GM18873 (cell line): Measurements from ENCODE around the gene FRRS1.
"Not testable (repeated sequence)": the region's sequence is repeated elsewhere in the genome, so short reads cannot be mapped to it uniquely, and the experiment has no call there.

Experiments used
- ATAC-seq: cut with Tn5 transposase; IDR thresholded peaks from one replicate; pipeline ENCODE4 v1.9.1; 2021; ENCODE audit warnings: mild to moderate bottlenecking, moderate library complexity, moderate number of reproducible peaks; ENCODE audit not compliant: unreplicated experiment, low FRiP score

The FRRS1 gene

DNA sequence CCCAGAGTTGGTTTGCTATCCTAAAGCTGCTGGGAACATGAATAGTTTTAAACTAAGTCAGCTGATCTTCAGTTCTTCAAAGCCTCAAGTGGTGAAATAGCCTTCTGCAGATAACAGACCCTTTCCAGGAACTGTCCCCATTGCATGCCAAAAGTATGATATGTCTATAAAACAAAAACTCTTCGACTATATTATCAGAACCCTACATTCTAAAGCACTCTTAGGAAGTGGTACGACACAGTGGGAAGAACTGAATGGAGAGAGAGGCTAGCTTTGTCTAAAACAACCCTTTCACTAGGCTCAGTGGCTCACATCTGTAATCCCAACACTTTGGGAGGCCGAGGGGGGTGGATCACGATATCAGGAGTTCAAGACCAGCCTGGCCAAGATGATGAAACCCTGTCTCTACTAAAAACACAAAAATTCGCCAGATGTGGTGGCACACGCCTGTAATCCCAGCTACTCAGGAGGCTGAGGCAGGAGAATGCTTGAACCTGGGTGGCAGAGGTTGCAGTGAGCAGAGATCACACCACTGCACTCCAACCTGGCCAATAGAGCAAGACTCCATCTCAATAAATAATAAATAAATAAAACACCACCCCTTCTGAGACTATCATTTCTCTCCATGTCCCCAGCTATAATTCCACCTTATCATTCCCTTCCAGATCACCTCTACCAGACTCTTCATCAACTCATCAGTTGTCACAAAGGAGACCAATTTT is 2.2 kb upstream of the FRRS1 start:
- no peak for ATAC-seq

DNA sequence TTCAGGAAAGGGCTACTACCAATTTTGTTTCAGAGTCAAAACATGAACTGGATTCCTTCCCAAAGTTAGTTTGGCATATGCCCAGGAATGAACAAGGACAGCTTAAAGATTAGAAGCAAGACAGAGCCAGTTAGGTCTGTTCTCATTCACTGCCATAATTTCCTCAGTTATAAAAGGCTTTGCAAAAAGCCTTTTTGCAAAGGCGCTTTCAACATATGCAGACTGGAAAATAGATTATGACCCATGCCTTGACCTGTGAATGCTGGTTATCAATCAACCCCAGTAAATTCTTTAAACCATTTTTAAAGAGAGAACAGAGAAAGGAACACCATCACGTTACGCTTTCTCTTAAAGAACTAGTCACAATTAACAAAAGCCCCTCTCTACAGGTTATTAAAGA is 1.7 kb upstream of the FRRS1 start:
- no peak for ATAC-seq

DNA sequence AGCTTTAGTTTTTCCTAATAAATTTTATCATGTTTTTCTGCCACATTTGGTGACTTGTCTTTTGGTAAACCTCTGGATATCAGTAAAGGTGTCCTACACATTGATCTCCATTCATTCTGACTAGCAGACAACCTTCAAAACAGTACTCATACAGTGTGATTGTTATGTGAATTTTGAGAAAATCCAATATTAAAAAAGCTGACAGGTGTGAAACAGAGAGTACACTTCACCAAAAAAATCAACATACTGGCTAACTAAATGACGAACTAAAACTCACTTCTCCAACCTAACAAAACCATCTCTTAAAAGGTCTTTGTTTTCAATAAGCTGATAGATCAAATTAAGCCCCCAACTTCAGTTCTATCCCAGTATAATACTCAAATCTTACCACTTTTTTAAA is 1.5 kb downstream of the FRRS1 start:
- ATAC-seq = no peak

DNA sequence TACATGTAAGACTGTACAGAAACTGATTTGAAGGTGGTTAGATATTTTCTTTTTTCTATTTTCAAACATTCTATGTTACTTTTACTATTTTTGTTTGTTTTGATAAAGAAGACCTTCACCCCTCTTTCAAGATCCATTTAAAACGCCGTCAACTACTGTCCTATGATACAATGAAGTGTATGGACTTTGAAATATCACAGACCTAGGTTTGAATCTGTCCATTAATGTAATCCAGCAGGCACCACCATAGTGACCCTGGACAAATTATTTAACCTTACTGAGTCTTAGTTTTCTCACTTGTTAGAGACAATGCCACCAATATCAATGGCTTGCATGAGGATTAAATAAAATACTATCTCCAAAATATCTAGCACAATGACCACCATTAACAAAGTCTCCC is 2.0 kb downstream of the FRRS1 start:
- no peak for ATAC-seq

DNA sequence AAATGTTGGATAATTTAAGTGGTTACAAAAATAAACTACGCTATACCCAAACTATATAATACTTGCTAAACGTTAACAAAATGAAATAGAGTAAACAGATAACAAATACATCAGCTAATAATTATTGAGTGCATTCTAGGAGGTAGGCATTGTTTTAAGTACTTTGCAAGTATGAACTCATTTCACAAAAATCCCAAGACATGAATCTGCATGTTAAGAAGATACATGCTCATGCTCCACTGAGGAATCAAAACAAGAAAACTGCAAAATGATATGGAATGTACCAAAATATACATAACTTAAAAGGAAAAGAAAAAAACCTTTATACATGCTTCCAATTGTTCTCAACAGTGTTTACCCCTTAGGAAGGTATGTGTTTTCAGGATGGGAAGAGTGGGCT is 2.5 kb downstream of the FRRS1 start:
- ATAC-seq = no peak

DNA sequence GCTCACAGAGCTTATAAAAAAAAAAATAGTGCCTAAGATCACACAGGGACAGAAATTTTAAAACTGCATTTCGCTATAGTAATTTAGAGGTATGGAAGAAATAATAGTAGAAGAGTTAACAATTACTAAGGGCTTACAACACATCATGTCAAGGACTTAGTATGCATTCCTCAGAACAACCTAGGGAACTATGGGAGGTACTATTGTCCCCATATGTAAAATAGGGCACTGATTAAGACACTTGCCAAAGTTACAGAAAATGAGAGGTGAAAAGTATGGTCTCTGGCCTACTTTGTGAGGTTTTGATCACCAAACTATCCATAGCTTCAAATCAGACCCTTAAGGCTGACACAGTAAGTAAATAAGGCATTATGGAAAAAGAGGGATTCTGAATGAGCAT is 4.7 kb downstream of the FRRS1 start:
- ATAC-seq = no peak

DNA sequence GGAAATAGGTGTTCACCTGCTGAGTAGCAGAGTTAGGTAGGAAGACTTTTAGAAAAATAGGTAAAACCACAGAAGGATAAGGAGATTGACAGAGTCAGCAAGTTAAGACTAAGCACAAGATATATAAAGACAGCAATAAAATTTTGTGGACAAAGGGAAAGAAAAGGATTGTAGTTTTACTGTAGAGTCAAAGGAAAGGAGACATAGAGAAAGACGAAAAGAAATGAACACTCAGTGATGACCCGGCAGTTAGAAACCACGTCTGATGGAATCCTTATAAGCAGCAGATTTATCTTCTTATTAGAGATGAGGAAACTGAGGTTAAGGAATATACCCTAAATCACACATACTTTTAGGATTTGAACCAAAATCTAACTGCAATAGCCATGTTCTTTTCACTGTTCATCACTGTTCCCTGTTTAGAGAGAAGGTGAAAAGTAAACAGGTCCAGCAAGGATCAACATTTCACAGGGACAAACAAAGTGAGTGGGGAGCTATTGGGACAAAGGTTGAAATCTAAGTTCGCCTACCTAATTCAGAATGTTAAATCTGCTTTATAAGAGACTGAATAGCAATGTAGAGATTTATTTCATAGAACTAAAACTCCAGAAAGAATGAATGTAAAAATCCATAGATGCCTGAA is 6.8 kb downstream of the FRRS1 start:
- no peak for ATAC-seq

DNA sequence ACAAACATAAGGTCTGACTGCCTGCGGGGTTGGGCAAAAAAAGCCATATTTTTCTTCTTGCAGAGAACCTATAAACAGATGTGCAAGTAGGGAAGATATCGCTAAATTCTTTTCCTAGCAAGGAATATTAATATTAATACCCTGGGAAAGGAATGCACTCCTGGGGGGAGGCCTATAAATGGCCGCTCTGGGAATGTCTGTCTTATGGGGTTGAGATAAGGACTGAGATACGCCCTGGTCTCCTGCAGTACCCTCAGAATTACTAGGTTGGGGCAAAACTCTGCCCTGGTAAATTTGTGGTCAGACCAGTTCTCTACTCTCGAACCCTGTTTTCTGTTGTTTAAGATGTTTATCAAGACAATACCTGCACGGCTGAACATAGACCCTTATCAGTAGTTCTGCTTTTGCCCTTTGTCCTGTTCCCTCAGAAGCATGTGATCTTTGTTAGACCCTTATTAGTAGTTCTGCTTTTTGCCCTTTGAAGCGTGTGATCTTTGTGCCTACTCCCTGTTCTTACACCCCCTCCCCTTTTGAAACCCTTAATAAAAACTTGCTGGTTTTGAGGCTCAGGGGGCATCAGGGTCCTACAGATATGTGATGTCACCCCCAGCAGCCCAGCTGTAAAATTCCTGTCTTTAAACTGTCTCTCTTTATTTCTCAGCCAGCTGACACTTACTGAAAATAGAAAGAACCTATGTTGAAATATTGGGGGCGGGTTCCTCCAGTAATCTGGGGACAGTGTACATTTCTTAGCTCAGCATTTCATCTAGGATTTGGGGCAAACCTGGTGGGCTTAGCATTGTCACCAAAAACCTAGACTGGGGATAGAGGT is 7.5 kb downstream of the FRRS1 start:
- not testable (repeated sequence) for ATAC-seq

DNA sequence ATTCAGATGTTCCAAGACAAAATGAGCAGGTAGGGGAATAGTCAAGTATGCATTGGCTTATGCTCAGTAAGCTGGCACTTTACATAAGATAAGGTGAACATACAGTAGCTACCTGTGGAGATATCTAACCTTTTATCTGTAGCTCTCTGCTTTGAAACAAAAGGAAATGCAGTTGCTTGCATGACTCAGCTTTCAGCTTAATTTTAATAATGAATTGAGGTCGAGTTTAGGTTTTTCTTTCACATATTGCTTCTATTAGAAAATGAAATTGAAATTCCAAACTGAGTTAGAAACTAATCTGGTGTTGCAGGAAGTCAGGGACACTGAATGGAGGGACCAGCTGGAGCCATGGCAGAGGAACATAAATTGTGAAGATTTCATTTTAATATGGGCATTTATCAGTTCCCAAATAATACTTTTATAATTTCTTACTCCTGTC is 8.3 kb downstream of the FRRS1 start:
- ATAC-seq = peak; percentile 65

DNA sequence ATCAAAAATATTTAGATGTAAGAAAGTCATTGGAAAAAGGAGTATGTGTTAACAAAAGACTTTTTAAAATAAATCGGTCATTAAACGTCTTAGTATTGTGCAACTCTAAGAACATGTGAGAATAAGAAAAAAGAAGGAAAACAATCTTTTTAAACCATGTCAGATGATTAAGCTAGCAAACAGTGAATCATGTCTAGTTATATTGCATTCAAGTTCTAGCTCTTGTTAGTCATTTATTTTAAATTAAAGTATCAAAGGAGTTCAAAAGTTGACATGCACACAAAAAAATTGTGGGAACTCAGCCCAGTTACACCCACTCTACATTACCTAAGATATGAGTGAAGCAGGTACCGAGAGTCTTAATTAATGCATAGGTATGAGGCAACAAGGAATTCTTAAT is 9.8 kb downstream of the FRRS1 start:
- no peak for ATAC-seq

DNA sequence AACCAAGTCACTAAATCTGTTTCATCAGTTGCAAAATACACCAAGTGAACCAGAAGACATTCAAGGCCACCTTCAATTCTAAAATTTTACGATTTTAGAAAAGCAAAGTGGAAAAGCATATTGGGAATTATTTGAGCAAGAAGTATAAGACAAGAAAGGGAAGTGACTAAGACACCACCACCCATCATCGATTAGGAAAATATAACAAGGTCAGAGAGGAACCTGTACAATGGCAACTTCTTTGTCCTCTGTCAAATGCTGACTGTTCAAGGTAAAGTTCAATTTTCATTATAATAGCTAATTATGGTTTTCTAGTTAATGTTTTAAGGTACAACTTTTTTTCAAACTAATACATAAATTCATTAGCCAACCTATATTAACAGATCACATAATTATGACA is 10.8 kb downstream of the FRRS1 start:
- no peak for ATAC-seq

DNA sequence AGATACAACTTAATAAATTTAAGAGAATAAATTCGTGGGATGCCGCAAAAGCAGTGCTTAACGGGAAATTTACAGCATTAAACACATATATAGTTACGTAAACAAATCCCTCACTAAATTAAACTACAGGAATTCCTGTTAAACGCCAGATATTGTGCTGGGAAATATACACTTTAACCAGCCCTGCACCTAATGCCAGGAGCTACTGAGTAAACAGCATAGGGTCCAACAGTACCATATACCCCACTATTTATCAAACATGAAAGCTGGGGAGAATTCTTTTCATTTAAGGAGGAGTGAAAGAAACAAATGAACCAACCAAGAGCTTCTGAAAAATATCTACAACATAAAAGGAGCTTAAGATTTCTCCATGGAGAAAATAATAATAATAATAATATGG is 11.7 kb downstream of the FRRS1 start:
- ATAC-seq = no peak

DNA sequence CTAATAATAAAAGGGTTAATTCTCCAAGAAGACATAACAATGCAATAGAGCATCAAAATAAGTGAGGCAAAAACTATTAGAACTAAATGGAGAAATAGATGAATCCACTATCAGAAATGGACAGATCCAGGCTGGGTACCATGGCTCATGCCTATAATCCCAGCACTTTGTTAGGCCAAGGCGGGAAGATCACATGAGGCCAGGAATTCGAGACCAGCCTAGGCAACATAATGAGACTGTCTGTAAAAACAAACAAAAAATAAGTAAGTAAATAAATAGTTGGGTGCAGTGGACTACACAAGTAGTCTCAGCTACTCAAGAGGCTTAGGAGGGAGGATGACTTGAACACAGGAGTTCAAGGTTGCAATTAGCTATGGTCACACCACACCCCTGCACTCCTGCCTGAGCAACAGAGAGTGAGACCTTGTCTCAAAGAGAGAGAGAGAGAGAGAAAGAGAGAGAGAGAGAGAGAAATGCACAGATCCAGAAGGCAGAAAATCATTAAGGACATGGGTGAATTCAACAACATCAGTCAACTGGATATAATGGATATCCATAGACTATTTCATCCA is 12.3 kb downstream of the FRRS1 start:
- ATAC-seq = no peak

DNA sequence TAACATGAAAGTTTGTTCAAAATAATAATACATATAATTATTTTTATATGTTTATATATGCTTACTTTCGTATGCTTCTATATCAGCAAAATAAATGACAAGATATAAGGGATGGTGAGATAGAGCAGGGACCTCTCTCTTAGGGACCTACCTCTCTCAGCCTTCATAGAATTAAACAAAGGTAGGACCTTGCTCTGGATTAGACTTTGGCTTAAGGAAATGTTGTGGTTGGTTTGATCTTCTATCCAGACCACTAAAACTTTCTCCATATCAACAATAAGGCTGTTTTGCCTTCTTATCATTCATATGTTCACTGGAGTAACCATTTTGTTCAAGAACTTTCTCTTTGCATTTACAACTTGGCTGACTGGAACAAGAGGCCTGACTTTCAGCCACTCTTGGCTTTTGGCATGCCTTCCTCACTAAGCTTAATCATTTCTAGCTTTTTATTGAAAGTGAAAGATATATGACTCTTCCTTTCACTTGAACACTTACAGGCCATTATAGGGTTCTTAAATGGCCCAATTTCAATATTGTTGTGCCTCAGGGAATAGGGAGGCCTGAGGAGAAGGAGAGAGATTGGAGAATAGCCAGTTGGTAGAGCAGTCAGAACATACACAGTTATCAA is 14.4 kb downstream of the FRRS1 start:
- ATAC-seq = peak; percentile 80

DNA sequence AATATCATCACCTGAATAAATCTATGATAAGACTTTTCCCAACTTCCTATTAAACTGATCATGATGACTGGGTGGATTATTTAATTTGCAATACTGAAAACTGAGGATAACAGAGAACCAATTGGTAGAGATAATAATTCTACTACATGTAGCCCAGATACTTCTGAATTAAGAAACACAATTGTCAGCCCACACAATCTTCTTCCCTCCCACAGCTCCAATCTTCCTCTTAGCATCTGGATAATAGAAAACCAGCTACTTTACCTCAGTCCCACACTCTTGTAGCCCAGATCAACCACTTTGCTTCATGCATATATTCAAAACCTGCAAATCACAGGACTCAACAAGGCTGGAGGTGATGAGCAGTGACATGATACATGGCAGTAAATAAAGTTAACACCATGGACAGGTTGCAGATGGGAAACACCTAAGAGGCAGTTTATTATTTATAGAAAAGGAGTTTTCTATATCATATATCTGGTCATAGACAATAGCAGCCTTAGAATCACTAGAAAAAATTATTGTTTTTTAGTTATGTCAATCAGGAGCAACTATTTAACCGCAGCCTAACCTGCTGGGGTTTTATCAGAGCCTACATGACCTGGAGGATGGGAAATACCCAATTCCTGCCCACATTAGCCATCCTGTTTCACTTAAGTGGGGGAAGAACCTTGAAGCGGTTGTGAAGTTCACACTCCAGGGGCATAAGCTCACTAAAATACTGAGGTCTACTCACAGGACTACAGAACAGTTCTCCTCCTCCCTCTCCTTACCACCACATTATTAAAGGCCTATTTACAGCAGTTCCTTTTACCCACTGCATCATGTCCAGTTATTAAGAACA is 16.7 kb downstream of the FRRS1 start:
- peak; percentile 94 for ATAC-seq

DNA sequence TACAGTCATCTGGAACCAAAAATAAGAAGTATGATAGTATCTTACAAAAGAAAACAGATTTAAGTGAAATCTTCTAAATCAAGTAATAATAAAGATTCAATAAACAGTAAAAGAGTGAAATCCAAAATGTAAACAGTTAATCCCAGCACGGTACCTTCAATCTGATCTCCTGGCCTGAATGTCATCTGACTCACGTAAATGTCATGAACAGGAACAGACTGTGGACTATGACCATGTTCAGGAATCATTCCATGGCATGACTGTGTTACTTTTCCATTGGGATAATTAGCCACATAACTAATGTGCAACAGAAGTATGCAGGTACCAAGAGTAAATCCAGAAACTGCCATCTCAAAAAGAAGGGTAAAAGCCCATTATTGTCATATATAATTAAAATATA is 18.0 kb downstream of the FRRS1 start:
- ATAC-seq = no peak

DNA sequence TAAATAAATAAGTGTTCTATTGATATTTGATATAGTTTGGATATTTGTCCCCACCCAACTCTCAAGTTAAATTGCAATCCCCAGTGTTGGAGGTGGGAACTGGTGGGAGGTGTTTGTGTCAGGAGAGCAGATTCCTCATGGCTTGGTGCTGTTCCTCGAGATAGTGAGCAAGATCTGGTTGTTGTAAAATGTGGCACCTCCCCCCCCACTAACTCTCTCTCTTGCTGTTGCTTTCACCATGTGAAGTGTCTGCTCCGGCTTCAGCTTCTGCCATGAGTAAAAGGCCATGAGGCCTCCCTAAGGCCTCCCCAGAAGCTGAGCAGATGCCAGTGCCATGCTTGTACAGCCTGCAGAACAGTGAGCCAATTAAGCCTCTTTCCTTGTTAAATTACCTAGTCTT is 20.8 kb downstream of the FRRS1 start:
- no peak for ATAC-seq

DNA sequence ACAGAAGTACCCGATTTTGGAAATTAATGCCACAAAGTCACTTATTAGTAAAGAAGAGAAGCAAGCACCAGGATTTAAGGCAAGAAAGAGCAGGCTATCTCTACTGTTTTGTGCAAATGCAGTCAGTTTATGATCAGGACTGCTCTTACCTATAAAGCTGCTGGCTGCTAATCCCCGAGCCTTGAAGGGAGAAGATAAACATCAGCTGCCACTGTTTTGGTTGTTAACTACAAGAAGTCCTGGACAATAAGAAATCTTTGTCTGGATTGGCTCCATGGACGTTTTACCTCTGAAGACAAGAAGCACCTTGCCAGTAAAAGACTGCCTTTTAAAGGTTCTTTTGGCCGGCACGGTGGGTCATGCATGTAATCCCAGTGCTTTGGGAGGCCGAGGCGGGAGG is 21.4 kb downstream of the FRRS1 start:
- no peak for ATAC-seq

DNA sequence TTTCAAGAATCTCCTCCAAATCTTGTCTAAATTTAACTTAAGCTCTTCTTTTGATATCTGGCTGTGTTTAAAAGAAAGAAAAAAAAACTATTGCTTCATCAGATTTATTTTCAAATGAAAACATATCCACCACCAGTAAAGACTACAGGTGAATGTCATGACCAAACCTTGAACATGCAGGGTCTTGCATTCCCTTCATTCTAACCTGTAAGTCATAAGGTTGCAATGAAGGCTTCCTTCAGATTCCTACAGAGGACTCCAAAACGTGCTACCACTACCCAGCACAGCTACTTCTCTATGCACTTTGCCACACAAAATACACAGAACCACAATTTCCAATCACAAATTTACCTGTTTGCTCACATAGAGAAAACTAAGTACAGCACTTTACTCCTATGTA is 26.3 kb downstream of the FRRS1 start:
- no peak for ATAC-seq
